Stimulated activated naive CD4-positive, alpha-beta T cell treated with Interleukin-2 at 50 U/mL for 16 hours (primary cell): ENCODE results near the gene RXYLT1.
"Not testable (repeated sequence)": the region's sequence is repeated elsewhere in the genome, so short reads cannot be mapped to it uniquely, and the experiment has no call there.

Experiments
- DNase-seq: peaks from one replicate; lab custom pipeline; 2025; lab: John Stamatoyannopoulos, UW

Gene RXYLT1

GRCh38 chr12:63802012-63802608 is 22.4 kb downstream of the RXYLT1 start:
- DNase-seq: no peak

- DNase-seq: no peak
Measured at GRCh38 chr12:63804746-63805145, 25.0 kb downstream of the RXYLT1 start.

DNA sequence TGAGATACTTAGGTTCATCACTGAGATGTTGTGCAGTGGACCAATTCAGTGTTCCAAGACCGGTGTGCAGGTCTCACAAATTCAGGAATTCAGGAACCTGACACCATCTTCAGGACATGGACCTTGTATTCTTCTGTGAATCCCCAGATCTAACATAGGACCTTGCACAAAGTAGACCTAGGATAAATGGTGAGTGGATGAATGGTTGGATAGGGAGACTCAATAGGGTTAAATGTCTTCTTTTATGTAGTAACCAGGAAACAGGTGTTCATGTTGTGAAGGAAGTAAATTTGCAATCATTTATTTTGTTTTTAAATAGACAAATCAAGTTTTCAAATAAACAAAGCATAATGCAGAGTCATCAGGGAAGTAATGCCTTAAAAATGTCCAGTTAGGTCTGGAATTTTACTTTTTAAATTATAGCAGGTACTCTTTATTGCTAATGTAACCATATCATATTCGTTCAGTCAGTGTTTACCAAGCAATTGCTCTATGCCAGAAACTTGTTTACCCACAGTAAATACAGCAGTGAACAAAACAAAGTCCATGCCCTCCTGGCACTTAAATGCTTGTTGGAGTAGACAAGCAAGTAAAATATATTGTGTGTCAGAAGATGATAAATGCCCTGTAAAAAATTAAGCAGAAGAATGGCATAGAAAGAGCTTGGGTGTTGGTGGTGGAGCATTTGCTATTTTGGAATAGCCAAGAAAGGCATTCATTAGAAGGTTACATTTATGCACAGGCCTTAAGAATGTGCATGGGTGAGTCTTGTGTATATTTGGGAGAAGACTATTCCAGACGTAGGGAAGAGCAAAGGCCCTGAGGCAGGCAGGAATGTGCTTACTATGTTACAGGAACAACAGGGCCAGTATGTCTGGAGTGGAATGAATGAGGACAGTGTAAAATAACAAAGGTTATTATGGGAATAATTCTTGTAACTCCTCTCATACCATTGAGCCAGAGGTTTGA is 26.3 kb downstream of the RXYLT1 start:
- no peak for DNase-seq

- no peak for DNase-seq
Measured at GRCh38 chr12:63808631-63809030, 28.9 kb downstream of the RXYLT1 start.

DNA sequence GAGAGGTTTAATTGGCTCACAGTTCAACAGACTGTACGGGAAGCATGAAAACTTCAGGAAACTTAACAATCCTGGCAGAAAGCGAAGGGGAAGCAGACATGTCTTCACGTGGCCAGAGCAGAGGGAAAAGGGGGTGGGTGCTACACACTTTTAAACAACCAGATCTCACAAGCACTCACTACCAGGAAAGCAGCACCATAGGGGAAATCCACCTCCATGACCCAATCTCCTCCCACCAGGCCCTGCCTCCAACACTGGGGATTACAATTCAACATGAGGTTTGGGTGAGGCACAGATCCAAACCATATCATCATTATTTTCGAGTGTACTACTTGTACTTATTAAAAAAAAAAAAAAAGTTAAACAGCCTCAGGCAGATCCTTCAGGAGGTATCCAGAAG is 29.9 kb downstream of the RXYLT1 start:
- no peak for DNase-seq

DNA sequence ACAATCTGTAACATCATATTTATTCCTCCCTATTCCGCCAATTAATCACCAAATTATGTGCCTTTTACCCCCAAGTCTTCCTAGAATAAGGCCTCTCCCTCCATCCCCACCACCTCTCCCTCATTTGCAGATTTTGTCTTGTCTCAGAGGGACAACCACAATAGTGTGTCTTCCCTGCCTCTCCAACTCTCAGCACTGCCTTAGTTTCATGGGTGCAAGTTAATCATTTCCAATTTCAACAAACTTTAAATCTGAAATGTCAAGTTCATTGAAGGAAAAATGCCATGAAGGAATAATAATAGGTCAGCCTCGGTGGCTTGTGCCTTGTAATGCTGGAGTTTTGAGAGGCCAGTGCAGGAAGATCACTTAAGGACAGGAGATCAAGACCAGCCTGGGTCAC is 31.6 kb downstream of the RXYLT1 start:
- DNase-seq: no peak

DNA sequence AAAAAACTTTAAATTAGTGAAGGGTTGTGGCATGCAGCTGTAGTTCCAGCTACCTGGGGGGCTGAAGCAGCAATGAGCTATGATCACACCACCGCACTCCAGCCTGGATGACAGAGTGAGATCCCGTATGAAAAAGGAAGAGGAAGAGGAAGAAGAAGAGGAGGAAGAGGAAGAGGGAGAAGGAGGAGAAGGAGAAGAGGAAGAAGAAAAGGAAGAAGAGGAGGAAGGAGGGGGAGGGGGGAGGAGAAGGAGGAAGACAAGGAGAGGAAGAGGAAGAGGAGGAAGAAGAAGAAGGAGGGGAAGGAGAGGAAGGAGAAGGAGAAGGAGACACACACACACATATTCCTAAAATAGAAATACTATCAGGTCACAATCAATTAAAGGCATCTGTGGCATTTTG is 32.0 kb downstream of the RXYLT1 start:
- DNase-seq: no peak

DNA sequence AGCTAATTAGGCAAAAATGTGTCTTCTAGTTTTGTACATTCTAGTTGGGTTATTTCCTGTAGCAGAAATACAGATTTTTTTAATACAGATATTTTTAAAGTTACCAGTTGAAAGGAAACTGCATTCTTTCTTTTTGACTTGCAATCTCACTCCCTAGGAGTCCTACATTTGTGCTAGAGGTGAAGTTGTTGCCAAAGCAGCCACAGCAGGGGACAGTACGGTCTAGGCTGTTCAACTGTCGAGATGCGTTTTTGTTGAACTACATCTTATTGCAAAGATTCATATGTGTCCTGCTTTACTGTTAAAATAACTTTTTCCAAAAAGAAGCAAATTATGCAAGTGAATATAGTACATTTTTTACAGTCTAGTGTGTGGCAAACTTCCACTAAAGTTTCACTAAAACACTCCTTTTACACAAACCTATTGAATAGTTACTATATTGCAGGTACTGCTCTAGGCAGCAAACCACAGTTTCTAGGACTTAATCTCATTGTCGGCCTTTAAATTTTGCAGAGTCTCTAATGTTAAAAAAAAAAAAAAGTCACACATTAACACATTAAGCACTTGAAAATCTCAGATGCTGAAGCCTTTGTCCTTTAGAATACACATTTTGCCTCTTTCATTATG is 34.5 kb downstream of the RXYLT1 start:
- no peak for DNase-seq

DNA sequence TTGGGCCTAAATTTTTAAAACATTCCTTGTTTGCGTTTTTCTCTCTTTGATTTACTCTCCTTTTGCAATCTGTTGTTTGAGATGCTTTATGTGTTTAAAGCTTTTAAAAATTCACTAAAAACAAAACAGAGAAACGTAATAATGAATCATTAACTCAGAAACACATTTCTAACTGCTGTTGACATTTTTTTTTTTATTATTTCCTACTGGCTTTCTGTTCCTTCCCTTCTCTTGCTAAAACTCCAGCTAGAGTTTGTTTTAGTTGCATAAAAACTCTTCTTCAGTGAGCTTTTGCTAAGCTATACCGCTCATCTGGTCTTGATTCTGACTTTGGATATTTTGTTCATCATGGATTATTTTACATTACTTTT is 35.8 kb downstream of the RXYLT1 start:
- DNase-seq: no peak

- DNase-seq: no peak
Measured at GRCh38 chr12:63816031-63816430, 36.3 kb downstream of the RXYLT1 start.

- DNase-seq: no peak
Measured at GRCh38 chr12:63820427-63820826, 40.7 kb downstream of the RXYLT1 start.

GRCh38 chr12:63821781-63822251 is 42.1 kb downstream of the RXYLT1 start:
- DNase-seq: no peak

DNA sequence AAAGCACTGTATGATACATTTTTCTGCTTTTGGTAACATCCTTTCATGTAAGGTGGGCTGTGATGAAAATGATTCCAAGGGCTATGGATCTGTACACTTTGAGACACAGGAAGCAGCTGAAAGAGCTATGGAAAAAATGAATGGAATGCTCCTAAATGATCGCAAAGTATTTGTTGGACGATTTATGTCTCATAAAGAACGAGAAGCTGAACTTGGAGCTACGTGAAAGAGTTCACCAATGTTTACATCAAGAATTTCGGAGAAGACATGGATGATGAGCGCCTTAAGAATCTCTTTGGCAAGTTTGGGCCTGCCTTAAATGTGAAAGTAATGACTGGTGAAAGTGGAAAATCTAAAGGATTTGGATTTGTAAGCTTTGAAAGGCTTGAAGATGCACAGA is 42.6 kb downstream of the RXYLT1 start:
- DNase-seq: no peak

- DNase-seq: no peak
Measured at GRCh38 chr12:63823040-63823439, 43.3 kb downstream of the RXYLT1 start.

GRCh38 chr12:63826006-63826585 is 46.4 kb downstream of the RXYLT1 start:
- no peak for DNase-seq

DNA sequence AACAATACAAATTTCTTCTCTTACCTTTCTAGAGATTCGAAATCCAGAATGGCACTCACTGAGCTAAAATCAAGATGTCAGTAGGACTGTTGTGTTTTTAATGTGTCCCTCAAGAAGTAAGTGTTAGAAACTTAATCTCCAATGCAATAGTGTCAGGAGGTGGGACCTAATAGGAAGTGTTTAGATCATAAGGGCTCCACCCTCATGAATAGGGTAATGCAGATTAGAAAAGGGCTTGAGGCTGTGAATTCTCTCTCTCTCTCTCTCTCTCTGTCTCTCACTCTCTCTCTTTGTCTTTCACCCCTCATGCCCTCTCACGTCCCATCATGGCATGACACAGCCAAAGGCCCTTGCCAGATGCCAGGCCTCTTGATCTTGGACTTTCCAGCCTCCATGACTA is 49.2 kb downstream of the RXYLT1 start:
- DNase-seq: no peak

- no peak for DNase-seq
Measured at GRCh38 chr12:63836046-63836445, 56.3 kb downstream of the RXYLT1 start.

DNA sequence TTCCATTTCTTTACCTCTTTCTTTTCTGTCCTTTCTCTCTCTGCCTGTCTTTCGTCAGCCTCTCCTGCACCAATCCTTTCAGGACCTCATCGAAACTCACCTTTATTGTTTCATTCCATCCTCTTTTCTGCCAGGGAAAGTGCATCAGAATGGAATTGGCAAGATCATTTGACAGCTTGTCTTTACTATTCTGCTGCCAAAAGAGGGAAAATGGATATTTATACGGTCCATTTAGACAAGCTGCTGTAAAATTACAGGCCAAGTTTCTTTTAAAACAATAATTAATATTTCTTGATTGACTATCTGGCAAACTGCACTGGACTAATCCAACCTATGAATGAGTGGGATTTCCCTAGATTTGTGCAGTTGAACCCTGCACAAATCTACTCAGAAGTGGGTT is 57.2 kb downstream of the RXYLT1 start:
- no peak for DNase-seq

- DNase-seq: no peak
Measured at GRCh38 chr12:63838411-63838810, 58.7 kb downstream of the RXYLT1 start.

GRCh38 chr12:63841011-63841410 is 61.3 kb downstream of the RXYLT1 start:
- no peak for DNase-seq

- DNase-seq: no peak
Measured at GRCh38 chr12:63841571-63841970, 61.9 kb downstream of the RXYLT1 start.

- not testable (repeated sequence) for DNase-seq
Measured at GRCh38 chr12:63842750-63843149, 63.0 kb downstream of the RXYLT1 start.
